ENCODE measurements around the gene LPP. TPM values are rescaled to one million over a fixed set of nuclear protein-coding genes. Genes with fewer than 3 reads are reported as not detected.

LPP gene
- total RNA-seq, 1 donor from 2014 or later: 132 TPM

DNA sequence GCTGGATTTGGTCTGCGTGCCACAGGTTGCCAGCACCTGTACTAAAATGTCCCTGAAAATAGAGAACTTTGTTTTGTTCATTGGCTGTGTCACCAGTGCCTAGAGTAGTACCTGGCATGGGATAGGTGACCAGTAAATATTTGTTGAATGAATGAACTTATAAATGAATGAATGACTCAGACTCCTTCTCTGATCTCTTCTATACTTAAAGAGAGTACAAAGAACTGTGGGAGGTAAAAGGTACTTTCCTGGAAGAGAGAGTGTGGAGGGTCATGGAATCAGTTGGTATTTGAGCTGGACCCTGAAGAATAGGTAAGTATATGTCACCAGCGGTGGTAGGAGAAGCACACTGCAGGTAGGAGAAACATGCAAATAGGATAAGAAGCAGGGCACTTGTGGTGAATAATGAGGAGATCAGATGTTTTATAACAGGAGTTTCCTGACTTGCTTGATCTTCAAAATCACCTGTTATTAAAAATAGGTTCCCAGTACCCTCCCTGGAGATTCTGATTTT lies 149.4 kb downstream of the LPP start:
- Mint-ChIP-seq H3K27ac (no peak overlapping the region), H3K36me3 (peaks cover 5% of the 10 kb centered on the region), H3K27me3 (ENCODE audit: low read depth) (no peaks in the 10 kb centered on the region), H3K4me3 (no peak overlapping the region), H3K9me3 (no peaks in the 10 kb centered on the region), H3K4me1 (peaks cover 29% of the 10 kb centered on the region)
- DNase-seq (ENCODE audit: low spot score in 2 of 2, unreplicated experiment in 2 of 2): no peak
- TF ChIP-seq, protein P1, sequence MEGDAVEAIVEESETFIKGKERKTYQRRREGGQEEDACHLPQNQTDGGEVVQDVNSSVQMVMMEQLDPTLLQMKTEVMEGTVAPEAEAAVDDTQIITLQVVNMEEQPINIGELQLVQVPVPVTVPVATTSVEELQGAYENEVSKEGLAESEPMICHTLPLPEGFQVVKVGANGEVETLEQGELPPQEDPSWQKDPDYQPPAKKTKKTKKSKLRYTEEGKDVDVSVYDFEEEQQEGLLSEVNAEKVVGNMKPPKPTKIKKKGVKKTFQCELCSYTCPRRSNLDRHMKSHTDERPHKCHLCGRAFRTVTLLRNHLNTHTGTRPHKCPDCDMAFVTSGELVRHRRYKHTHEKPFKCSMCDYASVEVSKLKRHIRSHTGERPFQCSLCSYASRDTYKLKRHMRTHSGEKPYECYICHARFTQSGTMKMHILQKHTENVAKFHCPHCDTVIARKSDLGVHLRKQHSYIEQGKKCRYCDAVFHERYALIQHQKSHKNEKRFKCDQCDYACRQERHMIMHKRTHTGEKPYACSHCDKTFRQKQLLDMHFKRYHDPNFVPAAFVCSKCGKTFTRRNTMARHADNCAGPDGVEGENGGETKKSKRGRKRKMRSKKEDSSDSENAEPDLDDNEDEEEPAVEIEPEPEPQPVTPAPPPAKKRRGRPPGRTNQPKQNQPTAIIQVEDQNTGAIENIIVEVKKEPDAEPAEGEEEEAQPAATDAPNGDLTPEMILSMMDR (IDR thresholded peaks at IDR 0.05; ENCODE audit: unreplicated experiment): no peak

- Mint-ChIP-seq H3K27me3 (ENCODE audit: low read depth) (no peaks in the 10 kb centered on the region), H3K4me3 (no peak overlapping the region), H3K27ac (no peak overlapping the region), H3K36me3 (peaks cover 5% of the 10 kb centered on the region), H3K4me1 (peaks cover 27% of the 10 kb centered on the region), H3K9me3 (no peaks in the 10 kb centered on the region)
- no peak for DNase-seq (ENCODE audit: low spot score in 2 of 2, unreplicated experiment in 2 of 2)
- TF ChIP-seq, protein P1 (IDR thresholded peaks at IDR 0.05; ENCODE audit: unreplicated experiment): no peak
Measured at GRCh38 chr3:188303823-188304222, 149.9 kb downstream of the LPP start.

DNA sequence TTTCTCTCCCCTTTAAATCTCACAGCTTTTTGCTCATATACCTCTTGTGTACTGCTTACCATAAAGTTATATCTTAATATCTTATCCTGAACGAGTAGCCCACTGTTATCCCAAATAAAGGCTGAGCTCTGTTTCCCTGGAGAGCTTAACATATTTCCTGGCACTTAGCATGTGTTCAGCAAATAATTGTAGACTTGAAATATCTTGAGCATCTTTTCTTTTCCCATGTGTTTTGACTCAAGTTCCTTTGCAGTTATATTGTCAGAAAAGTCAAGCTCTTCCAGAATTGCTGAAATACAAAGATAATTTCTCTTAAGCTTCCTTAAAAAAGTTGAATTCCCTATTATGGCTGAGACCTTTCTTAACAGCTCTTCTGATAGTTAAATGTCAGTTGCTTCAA lies 150.5 kb downstream of the LPP start:
- Mint-ChIP-seq H3K4me3 (no peak overlapping the region), H3K4me1 (peaks cover 20% of the 10 kb centered on the region), H3K27ac (no peak overlapping the region), H3K9me3 (no peaks in the 10 kb centered on the region), H3K27me3 (ENCODE audit: low read depth) (no peaks in the 10 kb centered on the region), H3K36me3 (peaks cover 5% of the 10 kb centered on the region)
- DNase-seq (ENCODE audit: low spot score in 2 of 2, unreplicated experiment in 2 of 2): no peak
- TF ChIP-seq, protein P1 (IDR thresholded peaks at IDR 0.05; ENCODE audit: unreplicated experiment): no peak

- Mint-ChIP-seq H3K27me3 (ENCODE audit: low read depth) (no peaks in the 10 kb centered on the region), H3K27ac (no peak overlapping the region), H3K36me3 (peaks cover 5% of the 10 kb centered on the region), H3K9me3 (no peaks in the 10 kb centered on the region), H3K4me3 (no peak overlapping the region), H3K4me1 (peaks cover 15% of the 10 kb centered on the region)
- DNase-seq (ENCODE audit: low spot score in 2 of 2, unreplicated experiment in 2 of 2): no peak
- TF ChIP-seq, protein P1 (IDR thresholded peaks at IDR 0.05; ENCODE audit: unreplicated experiment): no peak
Measured at GRCh38 chr3:188305220-188305619, 151.3 kb downstream of the LPP start.

GRCh38 chr3:188306435-188307005 lies 152.6 kb downstream of the LPP start:
- Mint-ChIP-seq H3K36me3 (peaks cover 5% of the 10 kb centered on the region), H3K9me3 (no peaks in the 10 kb centered on the region), H3K27me3 (ENCODE audit: low read depth) (no peaks in the 10 kb centered on the region), H3K4me3 (no peak overlapping the region), H3K4me1 (peaks cover 7% of the 10 kb centered on the region), H3K27ac (no peak overlapping the region)
- TF ChIP-seq, protein P1 (IDR thresholded peaks at IDR 0.05; ENCODE audit: unreplicated experiment): no peak
- DNase-seq (ENCODE audit: low spot score in 2 of 2, unreplicated experiment in 2 of 2): no peak

Measured in mesothelial cell of epicardium (in vitro differentiated cells).